IgD-negative memory B cell (primary cell): ENCODE data around the gene WDR1. TPM values are rescaled to one million over a fixed set of nuclear protein-coding genes. Genes with fewer than 3 reads are reported as not detected.

ENCODE experiments used
- H3K27ac Mint-ChIP-seq, 3 donors: one replicate each; pipeline ENCODE4 v1.8.0; 2020 to 2022; ENCODE audit warnings: mild to moderate bottlenecking in 3 of 3, mixed read lengths in 3 of 3, moderate library complexity in 1 of 3
- H3K27me3 Mint-ChIP-seq: one replicate; pipeline ENCODE4 v1.8.0; 2021; ENCODE audit warnings: mixed read lengths
- H3K36me3 Mint-ChIP-seq: one replicate; pipeline ENCODE4 v1.8.0; 2020; ENCODE audit warnings: mild to moderate bottlenecking, mixed read lengths
- H3K4me1 Mint-ChIP-seq, 3 donors: one replicate each; pipeline ENCODE4 v1.8.0; 2020 to 2022; ENCODE audit warnings: mixed read lengths in 3 of 3, mild to moderate bottlenecking in 1 of 3
- H3K4me3 Mint-ChIP-seq, 4 donors: one replicate each; pipeline ENCODE4 v1.8.0; 2020 to 2022; ENCODE audit warnings: mild to moderate bottlenecking in 4 of 4, mixed read lengths in 4 of 4, moderate library complexity in 3 of 4
- H3K9me3 Mint-ChIP-seq, 3 donors: one replicate each; pipeline ENCODE4 v1.8.0; 2020 to 2021; ENCODE audit warnings: mixed read lengths in 3 of 3, mild to moderate bottlenecking in 1 of 3
- polyA plus RNA-seq: library from polyadenylated mRNA; unstranded; fragments of 300-500 nt; fragmentation: Illumina TruSeq; gene quantifications from one replicate; pipeline ENCODE4 v1.2.3, GENCODE V29; 2021

The WDR1 gene
- polyA plus RNA-seq, 1 donor from 2014 or later = 213 TPM

- no peaks in the 10 kb centered on the region for H3K27me3 Mint-ChIP-seq
- no peak overlapping the region for H3K4me3 Mint-ChIP-seq
- H3K9me3 Mint-ChIP-seq = no peaks in the 10 kb centered on the region
- H3K36me3 Mint-ChIP-seq = peaks cover 4% of the 10 kb centered on the region
- H3K27ac Mint-ChIP-seq = peak overlapping the region; percentile 5 to 69 (median 68)
- peaks cover 12 to 53% (median 38%) of the 10 kb centered on the region in 3 donors for H3K4me1 Mint-ChIP-seq
These were observed 13.9 kb downstream of the WDR1 start for GRCh38 chr4:10102474-10103332.

GRCh38 chr4:10101671-10102473, 14.7 kb downstream of the WDR1 start:
- peaks cover 19 to 54% (median 30%) of the 10 kb centered on the region in 3 donors for H3K4me1 Mint-ChIP-seq
- H3K36me3 Mint-ChIP-seq = peaks cover 4% of the 10 kb centered on the region
- H3K27me3 Mint-ChIP-seq = no peaks in the 10 kb centered on the region
- peak overlapping the region in 1 of 4 donors; percentile 10 for H3K4me3 Mint-ChIP-seq
- H3K9me3 Mint-ChIP-seq = no peaks in the 10 kb centered on the region
- peak overlapping the region; percentile 5 to 68 (median 47) for H3K27ac Mint-ChIP-seq

- Mint-ChIP-seq H3K27ac (peak overlapping the region in 2 of 3 donors; percentile 47 to 56), H3K9me3 (no peaks in the 10 kb centered on the region), H3K4me1 (peaks cover 25 to 52% (median 30%) of the 10 kb centered on the region in 3 donors), H3K4me3 (no peak overlapping the region), H3K36me3 (peaks cover 2% of the 10 kb centered on the region), H3K27me3 (no peaks in the 10 kb centered on the region)
These were observed 15.8 kb downstream of the WDR1 start for GRCh38 chr4:10100734-10101216.

- Mint-ChIP-seq H3K4me3 (peak overlapping the region in 2 of 4 donors; percentile 29 to 43), H3K9me3 (no peaks in the 10 kb centered on the region), H3K4me1 (peaks cover 22 to 42% (median 24%) of the 10 kb centered on the region in 3 donors), H3K27ac (peak overlapping the region in 1 of 3 donors; percentile 78), H3K27me3 (no peaks in the 10 kb centered on the region), H3K36me3 (no peaks in the 10 kb centered on the region)
These were observed 16.9 kb downstream of the WDR1 start for GRCh38 chr4:10099499-10100325.

- H3K4me3 Mint-ChIP-seq = no peak overlapping the region
- peaks cover 21 to 37% (median 26%) of the 10 kb centered on the region in 3 donors for H3K4me1 Mint-ChIP-seq
- no peaks in the 10 kb centered on the region for H3K36me3 Mint-ChIP-seq
- peak overlapping the region in 2 of 3 donors; percentile 25 to 50 for H3K27ac Mint-ChIP-seq
- no peaks in the 10 kb centered on the region for H3K9me3 Mint-ChIP-seq
- no peaks in the 10 kb centered on the region for H3K27me3 Mint-ChIP-seq
These were observed 17.8 kb downstream of the WDR1 start for GRCh38 chr4:10098780-10099160.

- H3K36me3 Mint-ChIP-seq = no peaks in the 10 kb centered on the region
- H3K9me3 Mint-ChIP-seq = no peaks in the 10 kb centered on the region
- H3K27ac Mint-ChIP-seq = peak overlapping the region in 2 of 3 donors; percentile 25 to 53
- H3K4me1 Mint-ChIP-seq = peaks cover 20 to 39% (median 26%) of the 10 kb centered on the region in 3 donors
- H3K27me3 Mint-ChIP-seq = no peaks in the 10 kb centered on the region
- no peak overlapping the region for H3K4me3 Mint-ChIP-seq
These were observed 18.5 kb downstream of the WDR1 start for GRCh38 chr4:10097906-10098779.

GRCh38 chr4:10096978-10097335, 19.6 kb downstream of the WDR1 start:
- H3K4me3 Mint-ChIP-seq = peak overlapping the region in 1 of 4 donors; percentile 47
- peak overlapping the region in 1 of 3 donors; percentile 64 for H3K27ac Mint-ChIP-seq
- H3K27me3 Mint-ChIP-seq = no peaks in the 10 kb centered on the region
- H3K36me3 Mint-ChIP-seq = no peaks in the 10 kb centered on the region
- H3K9me3 Mint-ChIP-seq = no peaks in the 10 kb centered on the region
- H3K4me1 Mint-ChIP-seq = peaks cover 14 to 36% (median 26%) of the 10 kb centered on the region in 3 donors

GRCh38 chr4:10096201-10096977, 20.2 kb downstream of the WDR1 start:
- peak overlapping the region in 2 of 4 donors; percentile 47 to 59 for H3K4me3 Mint-ChIP-seq
- H3K27ac Mint-ChIP-seq = peak overlapping the region in 2 of 3 donors; percentile 64 to 67
- no peaks in the 10 kb centered on the region for H3K36me3 Mint-ChIP-seq
- no peaks in the 10 kb centered on the region for H3K27me3 Mint-ChIP-seq
- peaks cover 10 to 30% (median 20%) of the 10 kb centered on the region in 3 donors for H3K4me1 Mint-ChIP-seq
- no peaks in the 10 kb centered on the region for H3K9me3 Mint-ChIP-seq

GRCh38 chr4:10095296-10095991, 21.2 kb downstream of the WDR1 start:
- no peaks in the 10 kb centered on the region for H3K9me3 Mint-ChIP-seq
- peak overlapping the region in 1 of 3 donors; percentile 64 for H3K27ac Mint-ChIP-seq
- H3K36me3 Mint-ChIP-seq = no peaks in the 10 kb centered on the region
- H3K27me3 Mint-ChIP-seq = no peaks in the 10 kb centered on the region
- H3K4me1 Mint-ChIP-seq = peaks cover 11 to 24% (median 18%) of the 10 kb centered on the region in 3 donors
- H3K4me3 Mint-ChIP-seq = no peak overlapping the region

GRCh38 chr4:10094841-10095240, 21.8 kb downstream of the WDR1 start:
- Mint-ChIP-seq H3K36me3 (no peaks in the 10 kb centered on the region), H3K4me1 (peaks cover 11 to 22% (median 18%) of the 10 kb centered on the region in 3 donors), H3K27ac (peak overlapping the region in 2 of 3 donors; percentile 23 to 39), H3K9me3 (no peaks in the 10 kb centered on the region), H3K27me3 (no peaks in the 10 kb centered on the region), H3K4me3 (peak overlapping the region in 1 of 4 donors; percentile 17)

- Mint-ChIP-seq H3K9me3 (no peaks in the 10 kb centered on the region), H3K36me3 (no peaks in the 10 kb centered on the region), H3K4me3 (peak overlapping the region in 2 of 4 donors; percentile 43 to 70), H3K27me3 (no peaks in the 10 kb centered on the region), H3K27ac (peak overlapping the region in 2 of 3 donors; percentile 41 to 71), H3K4me1 (peaks cover 11 to 19% (median 18%) of the 10 kb centered on the region in 3 donors)
These were observed 22.6 kb downstream of the WDR1 start for GRCh38 chr4:10093801-10094552.

GRCh38 chr4:10093271-10093621, 23.4 kb downstream of the WDR1 start:
- Mint-ChIP-seq H3K36me3 (no peaks in the 10 kb centered on the region), H3K4me3 (no peak overlapping the region), H3K4me1 (peaks cover 11 to 19% (median 18%) of the 10 kb centered on the region in 3 donors), H3K9me3 (no peaks in the 10 kb centered on the region), H3K27me3 (no peaks in the 10 kb centered on the region), H3K27ac (peak overlapping the region in 2 of 3 donors; percentile 53 to 71)
